Progenitor cell of endocrine pancreas (in vitro differentiated cells): ENCODE results near the gene FAM89B. TPM values are rescaled to one million over a fixed set of nuclear protein-coding genes. Genes with fewer than 3 reads are reported as not detected.
A peak's percentile ranks its signal among the peaks of the same experiment; 100 is the strongest.

Source experiments
- DNase-seq: peaks from one replicate; pipeline ENCODE4 v3.0.0; 2021; ENCODE audit warnings: low spot score; ENCODE audit not compliant: unreplicated experiment
- H3K27ac Mint-ChIP-seq: 2 replicates; pipeline ENCODE4 v1.8.0; 2021; ENCODE audit warnings: mild to moderate bottlenecking, moderate library complexity, mixed read lengths
- H3K27me3 Mint-ChIP-seq: 2 replicates; pipeline ENCODE4 v1.8.0; 2021; ENCODE audit warnings: mixed read lengths
- H3K36me3 Mint-ChIP-seq: 2 replicates; pipeline ENCODE4 v1.8.0; 2022; ENCODE audit warnings: mixed read lengths; ENCODE audit not compliant: insufficient read depth
- H3K4me1 Mint-ChIP-seq: 2 replicates; pipeline ENCODE4 v1.8.0; 2021; ENCODE audit warnings: low read depth, mixed read lengths
- H3K4me3 Mint-ChIP-seq: 2 replicates; pipeline ENCODE4 v1.8.0; 2021; ENCODE audit warnings: low read depth, mild to moderate bottlenecking, moderate library complexity, mixed read lengths
- H3K9me3 Mint-ChIP-seq: 2 replicates; pipeline ENCODE4 v1.8.0; 2021; ENCODE audit warnings: low read depth, mixed read lengths
- total RNA-seq: library from RNA; stranded (reverse); gene quantifications from 2 replicates; pipeline ENCODE4 v1.2.1, GENCODE V29; 2021
- TF ChIP-seq, protein P1 (sequence below): fragments of 200-600 bp; sonication (generic); IDR thresholded peaks from one replicate; pipeline ENCODE4 v1.5.0; 2021; ENCODE audit warnings: antibody characterized with exemption, mild to moderate bottlenecking; ENCODE audit not compliant: unreplicated experiment

Gene FAM89B
- total RNA-seq, 1 donor from 2014 or later: 65.0 TPM

DNA sequence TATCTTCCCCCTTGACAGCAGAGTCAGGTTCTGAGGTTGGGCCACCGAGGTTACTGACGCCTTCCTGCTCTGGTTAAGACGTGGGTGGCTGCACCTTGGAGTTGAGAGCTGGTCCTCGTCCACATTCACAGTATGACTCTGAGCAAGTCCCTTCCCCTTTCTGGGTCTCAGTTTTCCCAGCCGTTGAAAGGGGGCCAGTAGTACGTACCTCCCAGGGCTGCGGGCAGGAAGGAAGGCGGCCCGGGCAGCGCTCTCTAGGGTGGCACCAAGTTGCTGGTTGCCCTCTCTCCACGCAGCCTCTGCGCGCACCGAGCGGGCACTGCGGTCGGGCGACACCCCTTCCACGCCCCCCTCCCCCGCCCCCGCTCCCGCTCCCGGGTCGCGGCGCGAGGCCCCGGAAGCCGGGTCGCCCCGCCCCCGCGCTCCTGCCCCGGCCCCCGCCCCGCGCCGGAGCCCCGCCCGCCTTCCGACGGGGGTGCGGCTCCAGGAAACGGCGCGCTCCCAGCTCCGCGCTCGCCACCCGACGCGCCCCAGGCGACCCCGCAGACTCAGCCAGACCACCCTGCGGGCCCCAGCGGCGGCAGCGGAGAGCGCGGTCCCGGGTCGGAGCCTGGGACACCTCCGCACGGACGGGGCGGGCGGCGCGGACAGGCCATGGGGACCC lies 3.4 kb downstream of the FAM89B start, which contains the start of gene EHBP1L1:
Gene EHBP1L1, plus strand, starts transcription at position 486 of the 664 bp plus-strand sequence. CDS start 250 bp downstream, outside the sequence.
- H3K27me3 Mint-ChIP-seq: peaks cover 27% of the 10 kb centered on the region
- peak within 1 kb of the TSS; percentile 56 for H3K27ac Mint-ChIP-seq
- peak within 1 kb of the TSS; percentile 69 for H3K4me3 Mint-ChIP-seq
- TF ChIP-seq, protein P1, sequence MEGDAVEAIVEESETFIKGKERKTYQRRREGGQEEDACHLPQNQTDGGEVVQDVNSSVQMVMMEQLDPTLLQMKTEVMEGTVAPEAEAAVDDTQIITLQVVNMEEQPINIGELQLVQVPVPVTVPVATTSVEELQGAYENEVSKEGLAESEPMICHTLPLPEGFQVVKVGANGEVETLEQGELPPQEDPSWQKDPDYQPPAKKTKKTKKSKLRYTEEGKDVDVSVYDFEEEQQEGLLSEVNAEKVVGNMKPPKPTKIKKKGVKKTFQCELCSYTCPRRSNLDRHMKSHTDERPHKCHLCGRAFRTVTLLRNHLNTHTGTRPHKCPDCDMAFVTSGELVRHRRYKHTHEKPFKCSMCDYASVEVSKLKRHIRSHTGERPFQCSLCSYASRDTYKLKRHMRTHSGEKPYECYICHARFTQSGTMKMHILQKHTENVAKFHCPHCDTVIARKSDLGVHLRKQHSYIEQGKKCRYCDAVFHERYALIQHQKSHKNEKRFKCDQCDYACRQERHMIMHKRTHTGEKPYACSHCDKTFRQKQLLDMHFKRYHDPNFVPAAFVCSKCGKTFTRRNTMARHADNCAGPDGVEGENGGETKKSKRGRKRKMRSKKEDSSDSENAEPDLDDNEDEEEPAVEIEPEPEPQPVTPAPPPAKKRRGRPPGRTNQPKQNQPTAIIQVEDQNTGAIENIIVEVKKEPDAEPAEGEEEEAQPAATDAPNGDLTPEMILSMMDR: no peak
- H3K4me1 Mint-ChIP-seq: peaks cover 23% of the 10 kb centered on the region
- no peaks in the 10 kb centered on the region for H3K9me3 Mint-ChIP-seq
- peaks cover 2% of the 10 kb centered on the region for H3K36me3 Mint-ChIP-seq
- no peak for DNase-seq

DNA sequence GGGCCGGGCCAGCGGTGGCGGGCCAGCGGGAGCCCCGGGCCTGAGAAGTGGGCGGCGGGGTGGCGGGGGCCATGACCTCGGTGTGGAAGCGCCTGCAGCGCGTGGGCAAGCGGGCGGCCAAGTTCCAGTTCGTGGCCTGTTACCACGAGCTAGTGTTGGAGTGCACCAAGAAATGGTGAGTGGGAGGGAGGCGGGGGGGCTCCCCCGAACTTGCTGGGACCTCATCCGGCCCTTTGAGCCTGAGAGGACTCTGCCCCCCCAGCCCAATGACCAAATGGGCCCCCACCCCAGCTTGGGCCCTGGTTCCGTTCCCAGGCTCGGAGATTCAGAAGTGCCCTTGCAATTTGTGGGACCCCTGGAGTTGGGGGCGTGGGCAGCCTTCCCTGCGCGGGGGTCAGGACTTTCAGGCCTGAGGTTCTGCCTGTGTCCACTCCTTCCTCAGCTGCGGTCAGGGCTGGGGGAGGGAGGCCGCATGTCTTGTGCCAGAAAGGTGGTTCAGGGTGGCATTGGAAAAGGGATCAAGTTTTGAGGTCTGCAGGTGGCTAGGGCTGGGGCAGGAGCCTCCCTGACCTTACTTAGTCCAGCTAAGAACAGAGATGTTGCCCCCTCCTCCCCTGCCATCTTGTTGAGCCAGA lies 4.0 kb downstream of the FAM89B start:
- Mint-ChIP-seq H3K36me3 (peaks cover 2% of the 10 kb centered on the region), H3K4me1 (peaks cover 21% of the 10 kb centered on the region), H3K27ac (no peak overlapping the region), H3K9me3 (no peaks in the 10 kb centered on the region), H3K27me3 (peaks cover 27% of the 10 kb centered on the region), H3K4me3 (peak overlapping the region; percentile 42)
- no peak for DNase-seq
- TF ChIP-seq, protein P1: no peak

DNA sequence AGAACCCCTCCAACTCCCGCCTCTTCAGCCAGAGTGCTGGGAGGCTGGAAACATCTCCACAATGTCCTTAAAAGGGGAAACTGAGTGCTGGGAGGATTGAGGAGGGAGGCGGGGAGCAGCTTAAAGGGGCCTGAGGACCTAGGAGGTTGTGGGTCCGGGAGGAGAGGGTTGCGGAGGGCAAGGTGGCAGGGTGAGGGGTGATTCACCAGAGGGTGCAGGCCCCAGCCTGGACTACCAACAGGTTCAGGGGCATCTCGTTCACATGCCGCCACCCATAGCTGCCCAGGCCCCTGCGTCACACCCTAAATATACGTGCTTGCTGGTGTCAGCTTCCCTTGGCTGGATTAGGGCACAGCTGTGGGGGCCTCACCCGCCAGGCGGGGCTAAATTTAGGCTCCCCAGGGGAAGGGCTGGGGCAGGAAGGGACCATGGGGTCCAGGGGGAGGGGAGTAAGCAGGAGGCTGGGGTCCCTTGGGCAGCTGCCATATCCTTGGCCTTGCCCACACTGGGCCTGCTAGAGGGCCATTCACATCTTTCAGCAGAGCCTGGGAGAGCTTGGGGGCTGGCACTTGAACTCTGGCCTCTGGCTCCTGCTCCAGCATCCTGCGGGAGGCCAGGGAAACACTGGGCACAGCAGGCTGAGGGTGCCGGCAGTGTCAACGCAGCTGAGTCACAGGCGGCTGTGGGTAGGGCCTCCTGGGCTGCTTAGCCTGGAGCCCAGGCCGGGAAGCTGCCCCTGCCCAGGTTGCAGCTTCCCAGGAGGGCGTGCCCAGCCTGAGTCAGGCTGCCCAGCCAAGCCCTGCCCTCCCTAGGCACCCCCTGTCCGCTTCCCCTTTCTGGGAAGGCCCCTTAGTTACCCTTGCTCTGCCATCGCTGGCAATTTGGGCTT lies 4.8 kb downstream of the FAM89B start:
- H3K27ac Mint-ChIP-seq: no peak overlapping the region
- TF ChIP-seq, protein P1: no peak
- peaks cover 32% of the 10 kb centered on the region for H3K27me3 Mint-ChIP-seq
- H3K4me3 Mint-ChIP-seq: peak overlapping the region; percentile 42
- no peaks in the 10 kb centered on the region for H3K9me3 Mint-ChIP-seq
- H3K36me3 Mint-ChIP-seq: peaks cover 2% of the 10 kb centered on the region
- no peak for DNase-seq
- peaks cover 15% of the 10 kb centered on the region for H3K4me1 Mint-ChIP-seq

DNA sequence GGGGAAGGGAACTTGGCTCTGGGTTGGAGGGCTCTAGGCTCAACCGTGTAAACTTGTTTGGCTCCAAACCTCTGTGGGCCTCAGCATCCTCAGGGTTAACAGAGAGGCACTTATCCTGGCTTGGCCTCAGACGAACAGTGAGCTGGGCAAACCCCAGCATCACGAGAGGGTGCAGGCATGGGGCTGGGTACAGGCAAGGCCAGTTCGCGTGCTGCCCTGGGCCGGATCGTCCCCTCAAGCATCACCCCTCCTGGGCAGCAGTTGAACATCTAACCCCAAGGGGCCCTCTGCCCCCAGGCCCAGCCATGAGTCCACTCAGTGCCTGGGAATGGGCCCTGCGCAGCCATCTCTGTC lies 5.4 kb downstream of the FAM89B start:
- H3K4me1 Mint-ChIP-seq: peaks cover 13% of the 10 kb centered on the region
- peaks cover 2% of the 10 kb centered on the region for H3K36me3 Mint-ChIP-seq
- TF ChIP-seq, protein P1: no peak
- peaks cover 38% of the 10 kb centered on the region for H3K27me3 Mint-ChIP-seq
- no peaks in the 10 kb centered on the region for H3K9me3 Mint-ChIP-seq
- DNase-seq: no peak
- no peak overlapping the region for H3K27ac Mint-ChIP-seq
- peak overlapping the region; percentile 14 for H3K4me3 Mint-ChIP-seq

DNA sequence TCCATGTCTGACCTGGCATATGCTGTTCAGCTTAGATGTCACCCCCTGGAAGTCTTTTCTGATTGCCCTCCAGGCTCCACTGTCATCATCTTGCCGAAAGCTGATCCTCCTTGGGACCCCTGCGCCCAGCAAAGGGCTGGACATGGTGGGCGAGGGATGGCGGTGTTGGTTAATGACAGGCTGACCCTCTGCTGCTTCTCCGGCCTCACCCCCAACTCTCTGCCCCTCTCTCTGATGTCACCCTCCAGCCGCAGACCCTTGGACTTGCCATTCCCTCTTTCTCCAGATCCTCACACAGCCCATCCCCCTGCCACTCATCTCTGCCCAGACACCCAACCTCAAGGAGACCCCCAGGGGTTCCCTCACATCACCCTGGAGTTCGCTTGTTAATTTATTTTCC lies 5.8 kb downstream of the FAM89B start:
- H3K4me3 Mint-ChIP-seq: no peak overlapping the region
- no peak overlapping the region for H3K27ac Mint-ChIP-seq
- DNase-seq: no peak
- H3K9me3 Mint-ChIP-seq: no peaks in the 10 kb centered on the region
- peaks cover 2% of the 10 kb centered on the region for H3K36me3 Mint-ChIP-seq
- H3K4me1 Mint-ChIP-seq: peaks cover 12% of the 10 kb centered on the region
- H3K27me3 Mint-ChIP-seq: peaks cover 42% of the 10 kb centered on the region
- TF ChIP-seq, protein P1: no peak
